Middle frontal gyrus (tissue), 1 donor: ENCODE measurements around the gene SFXN1.

ENCODE experiments used
- DNase-seq: peaks from one replicate; pipeline ENCODE4 v3.0.0-alpha.2; 2015; ENCODE audit warnings: low spot score; ENCODE audit errors: extremely low spot score

SFXN1 gene

DNA sequence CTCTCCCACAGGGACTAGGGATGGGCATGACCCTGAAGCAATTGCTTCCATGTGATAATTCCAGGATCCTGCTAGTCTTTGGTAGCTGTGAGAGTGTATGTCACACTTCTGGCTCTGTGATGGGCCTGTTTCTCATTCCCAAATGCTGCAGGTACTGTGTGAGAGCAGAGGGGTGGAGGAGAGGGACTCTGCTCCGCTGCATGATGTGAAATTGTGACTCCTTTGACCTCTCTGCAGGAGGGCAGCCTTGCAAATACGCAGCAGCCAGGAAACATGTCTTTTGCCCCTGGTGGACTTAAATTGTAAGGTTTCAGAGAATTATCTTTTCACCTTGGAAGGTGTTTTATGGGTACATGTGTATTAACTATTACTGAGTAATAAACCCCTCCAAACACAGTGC is 61.6 kb downstream of the SFXN1 start:
- DNase-seq: no peak

DNA sequence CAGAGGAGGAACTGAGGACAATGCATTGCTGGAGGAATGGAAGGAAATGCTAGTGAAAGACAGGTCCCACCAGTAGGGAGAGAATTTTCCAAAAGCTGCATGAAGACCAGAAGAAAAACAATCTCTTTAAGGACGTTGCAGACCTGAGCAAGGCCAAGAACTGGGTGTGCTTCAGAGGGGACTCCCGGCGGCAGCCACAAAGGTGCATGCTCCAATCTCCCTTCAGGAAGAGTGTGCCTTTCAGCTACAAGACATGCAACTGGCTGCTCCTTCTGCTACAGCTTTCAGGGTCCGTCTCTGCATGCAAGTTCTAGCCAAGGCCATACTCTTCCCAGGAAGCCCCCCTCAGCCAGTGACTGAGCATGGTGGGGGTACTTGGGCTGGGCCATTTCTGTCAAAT is 62.9 kb downstream of the SFXN1 start:
- DNase-seq: no peak

DNA sequence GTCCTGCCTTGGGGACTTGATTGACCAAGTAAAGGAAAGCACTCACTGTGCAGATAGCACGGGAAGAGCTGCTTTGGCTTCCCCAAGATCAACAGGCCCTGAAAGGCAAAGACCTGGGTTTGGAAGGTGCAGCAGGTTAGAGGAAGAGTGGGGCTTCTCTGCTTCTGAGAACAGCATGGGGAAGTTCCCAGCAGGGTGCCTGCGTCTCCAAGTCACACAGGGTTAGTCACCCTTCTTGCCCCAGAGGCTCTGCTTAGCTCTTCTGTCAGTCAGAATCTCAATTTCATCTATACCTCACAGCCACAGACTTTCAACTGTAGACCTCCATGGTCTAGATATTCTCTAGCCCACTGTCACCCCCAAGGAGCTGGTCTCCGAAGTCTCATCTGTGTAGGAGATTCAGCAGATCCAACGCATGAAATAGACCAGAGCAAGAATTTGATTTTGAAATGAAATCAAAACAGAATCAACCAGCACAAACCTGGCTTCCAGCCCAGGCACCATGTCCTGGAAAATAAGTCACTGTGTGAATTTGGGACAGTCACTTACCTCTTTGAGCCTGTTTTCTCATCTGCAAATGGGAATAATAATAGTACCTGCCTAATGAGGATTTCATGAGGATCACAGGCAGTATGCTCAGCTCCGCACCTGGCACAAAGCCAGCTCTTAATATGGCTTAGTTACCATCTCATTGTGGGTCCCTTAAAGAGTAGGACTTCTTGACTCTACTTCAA is 64.0 kb downstream of the SFXN1 start:
- no peak for DNase-seq

DNA sequence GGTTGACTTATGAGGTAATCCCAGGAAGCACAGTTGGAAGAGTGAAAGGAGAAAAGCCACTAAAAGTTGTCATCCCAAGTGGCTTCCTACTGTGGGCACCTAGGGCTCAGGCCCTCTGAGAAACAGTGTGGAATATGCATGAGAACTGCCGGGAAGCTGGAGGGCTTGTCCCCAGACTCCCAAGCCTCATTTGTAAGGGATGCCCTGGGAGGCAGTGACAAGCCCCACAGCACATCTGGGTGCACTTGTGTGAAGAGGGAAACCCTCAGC is 64.5 kb downstream of the SFXN1 start:
- no peak for DNase-seq

DNA sequence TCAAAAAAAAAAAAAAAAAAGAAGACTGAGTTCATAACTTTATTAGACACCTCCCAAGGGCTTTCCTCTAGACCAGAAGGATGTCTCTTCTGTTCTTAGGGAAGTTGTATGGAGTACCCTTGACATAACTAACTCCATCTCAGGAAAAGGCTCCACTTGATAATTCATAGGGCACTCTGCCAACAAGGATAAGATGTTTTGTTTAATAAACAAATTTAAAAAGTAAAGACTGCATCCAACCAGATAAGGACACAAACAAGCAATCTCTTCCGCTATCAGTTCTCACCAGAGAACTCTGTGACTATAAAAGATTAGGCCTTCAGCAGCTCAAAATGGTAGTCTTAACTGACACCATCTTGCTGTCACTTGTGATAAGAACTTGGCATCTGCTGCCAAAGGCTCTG is 65.8 kb downstream of the SFXN1 start:
- DNase-seq: no peak

DNA sequence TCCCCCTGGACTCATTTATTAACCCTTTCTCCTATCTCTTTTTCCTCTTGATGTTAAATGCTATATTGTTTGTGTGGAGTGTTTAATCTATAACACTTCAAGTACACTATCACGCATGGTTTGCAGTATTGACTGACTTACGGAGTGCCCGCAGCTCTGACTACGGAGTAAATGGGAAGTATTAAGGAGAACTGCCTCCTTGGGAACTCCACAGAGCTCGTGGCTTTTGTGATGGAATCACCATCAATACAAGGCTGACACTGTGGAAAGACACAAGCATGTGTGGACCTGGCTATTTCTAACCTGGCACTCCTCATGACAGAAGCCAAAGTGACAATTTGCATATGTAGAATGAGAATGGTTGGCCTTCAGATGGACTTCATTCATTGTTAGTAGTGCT is 66.2 kb downstream of the SFXN1 start:
- no peak for DNase-seq

DNA sequence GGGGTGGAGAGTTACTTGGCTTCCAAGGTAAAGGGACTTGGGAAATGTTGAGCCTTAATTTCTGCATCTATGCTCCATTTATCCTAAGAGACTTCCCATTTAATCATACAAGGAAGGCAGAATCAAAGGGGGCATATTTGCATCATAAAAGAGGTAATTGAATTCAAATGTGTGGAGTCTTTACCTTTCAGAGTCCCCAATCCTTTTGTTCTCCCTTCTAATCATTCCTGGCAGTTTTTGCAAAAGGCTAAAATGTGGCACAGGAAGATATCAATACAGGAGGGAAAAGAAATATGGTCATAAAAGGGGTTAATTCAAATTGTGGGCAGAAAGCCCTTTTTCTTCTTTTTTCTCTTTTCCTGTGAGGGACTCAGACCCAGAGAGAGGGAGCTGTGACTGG is 69.5 kb downstream of the SFXN1 start:
- no peak for DNase-seq

DNA sequence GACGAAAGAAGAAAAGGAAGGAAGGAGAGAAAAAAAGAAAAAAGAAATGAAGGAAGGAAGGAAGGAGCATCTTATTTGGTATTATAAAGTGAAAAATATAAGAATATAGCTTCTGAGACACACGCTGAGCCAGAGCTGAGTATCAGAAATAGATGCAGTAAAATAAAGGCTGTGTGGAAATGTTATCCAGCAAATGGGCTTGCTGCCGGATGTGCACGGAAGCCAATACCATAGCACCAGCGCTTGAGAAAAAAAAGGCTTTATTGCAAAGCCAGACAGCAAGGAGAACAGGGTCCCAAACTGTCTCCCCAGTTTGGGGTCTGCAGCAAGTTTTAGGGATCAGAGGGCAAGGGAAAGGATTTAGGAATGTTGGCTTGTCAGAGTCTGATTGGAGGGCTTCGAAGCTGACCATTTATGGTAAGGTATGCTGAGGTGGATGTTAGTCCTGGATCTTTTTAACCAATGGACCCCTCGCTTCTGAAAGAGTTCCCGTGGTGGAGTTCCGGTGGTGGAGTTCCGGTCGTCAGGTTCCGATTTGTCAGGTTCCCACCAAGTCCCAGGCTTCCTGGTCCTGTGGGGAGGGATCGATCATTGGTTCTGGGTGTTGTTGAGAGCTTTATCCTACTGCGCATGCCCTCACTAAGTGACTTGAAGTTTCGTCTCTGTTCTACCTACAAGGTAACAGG is 70.4 kb downstream of the SFXN1 start:
- no peak for DNase-seq

DNA sequence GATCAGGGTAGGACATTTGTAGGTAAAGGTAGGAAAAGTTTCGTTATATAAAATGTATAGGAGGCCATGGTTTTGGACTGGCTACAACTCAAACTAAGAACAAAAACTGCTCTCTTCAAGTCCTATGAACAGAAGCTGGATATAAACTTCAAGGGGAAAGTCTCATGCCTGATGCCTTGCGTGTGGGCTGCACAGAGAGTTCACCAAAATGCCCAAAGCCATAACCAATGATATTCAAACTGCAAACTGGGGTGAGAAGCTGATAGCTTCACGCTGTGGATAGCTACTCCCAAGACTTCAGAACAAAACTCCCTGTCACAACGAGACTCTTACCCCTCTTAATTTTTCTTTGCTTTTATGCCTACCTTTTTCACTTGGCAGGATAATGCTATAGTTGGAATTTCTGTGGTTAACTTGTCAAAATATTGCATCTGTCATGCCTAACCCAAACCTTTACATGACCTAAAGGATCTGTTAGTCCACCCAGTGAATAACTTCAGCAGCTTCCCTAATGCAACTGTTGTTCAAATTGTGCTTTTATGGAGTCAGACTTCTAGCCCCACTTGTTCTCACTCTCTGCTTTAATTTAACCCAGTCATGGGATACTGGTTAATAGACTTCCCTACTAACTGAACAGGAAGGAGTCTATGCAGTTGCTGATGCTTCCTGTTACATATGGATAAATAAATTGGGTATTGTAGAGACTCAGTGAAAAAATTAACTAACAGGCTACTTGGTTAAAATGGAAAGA is 71.9 kb downstream of the SFXN1 start:
- DNase-seq: no peak

DNA sequence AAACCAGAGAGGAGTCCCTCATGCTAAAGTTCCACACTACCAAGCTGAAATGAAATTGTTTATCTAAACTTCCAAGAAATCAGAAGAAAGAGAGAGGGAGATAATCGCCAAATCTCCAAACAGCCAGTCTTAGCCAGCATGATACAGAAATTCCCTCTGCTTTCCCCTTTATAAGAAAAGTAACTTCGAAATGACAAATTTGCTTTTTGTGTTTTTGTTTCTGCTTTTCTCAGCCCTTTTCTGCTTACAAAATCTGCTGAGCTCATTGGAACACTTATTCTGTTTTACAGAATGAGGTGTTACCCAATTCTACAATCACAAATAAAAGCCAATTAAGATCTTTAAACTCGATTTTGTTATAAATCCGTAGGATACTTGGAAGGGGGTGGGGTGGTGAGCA is 72.9 kb downstream of the SFXN1 start:
- no peak for DNase-seq

DNA sequence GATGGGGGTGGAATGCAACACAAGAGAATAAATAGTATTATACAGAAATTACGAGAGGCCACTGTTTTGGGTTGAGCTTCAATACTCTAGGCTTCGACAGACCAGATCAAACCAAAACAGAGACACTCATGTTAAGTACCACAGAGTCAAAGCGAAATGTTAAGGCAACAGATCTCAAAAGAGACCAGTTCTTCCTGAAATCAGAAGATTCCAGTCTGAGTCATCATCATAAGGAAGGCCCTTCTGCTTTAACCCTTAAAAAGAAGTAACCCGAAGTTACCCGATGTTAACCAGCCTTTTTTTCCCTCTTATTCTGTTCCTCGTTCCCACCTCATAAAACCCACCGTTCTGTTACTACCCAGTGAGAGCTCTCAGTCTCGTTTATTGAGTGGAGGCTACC is 75.9 kb downstream of the SFXN1 start:
- no peak for DNase-seq

DNA sequence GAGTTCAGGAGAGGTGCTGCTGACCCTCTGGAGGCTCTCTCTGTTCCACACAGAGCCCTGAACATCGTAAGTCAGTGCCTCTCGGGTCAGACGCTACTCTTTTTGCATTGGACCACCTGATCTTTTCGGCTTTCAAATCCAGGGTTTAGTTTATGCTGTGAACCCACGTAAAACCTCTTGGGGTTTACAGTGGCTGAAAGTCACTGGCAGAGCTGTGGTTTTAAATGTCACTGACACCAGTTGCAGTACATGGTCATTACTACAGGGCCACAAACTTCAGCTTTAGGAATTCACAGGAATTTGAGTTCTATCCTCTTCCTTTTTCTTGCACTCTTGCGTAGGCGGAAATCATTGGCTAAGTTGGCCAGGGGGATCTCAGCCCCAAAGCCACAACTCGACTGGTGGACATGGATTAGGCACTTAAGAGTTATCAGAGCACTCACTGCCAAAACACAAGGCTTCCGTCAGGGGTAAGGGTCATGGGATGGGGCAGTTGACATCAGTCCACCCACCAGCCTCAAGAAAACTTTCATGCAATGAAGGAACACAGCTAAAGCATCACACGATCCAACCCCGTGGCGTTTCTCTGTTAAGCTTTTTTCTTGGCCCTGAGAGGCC is 76.9 kb downstream of the SFXN1 start:
- DNase-seq: no peak

DNA sequence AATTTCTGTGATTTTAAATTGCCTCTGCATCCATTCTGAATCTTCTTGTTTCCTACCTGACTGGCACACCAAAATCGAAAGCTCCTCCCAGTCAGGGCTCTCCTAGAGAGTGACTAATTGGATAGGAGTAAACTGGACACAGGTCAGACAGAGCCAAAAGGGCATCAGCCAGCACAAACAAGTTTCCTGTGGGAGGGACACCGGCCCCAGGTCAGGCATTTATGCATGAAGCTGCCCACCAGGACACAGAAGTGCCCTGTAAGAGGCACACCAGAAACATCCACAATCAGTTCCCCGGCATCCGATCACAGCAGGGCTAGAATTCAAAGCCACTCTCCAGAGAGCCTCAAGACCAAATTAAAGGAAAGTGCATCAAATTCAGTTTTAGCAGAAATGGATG is 78.4 kb downstream of the SFXN1 start:
- DNase-seq: no peak

DNA sequence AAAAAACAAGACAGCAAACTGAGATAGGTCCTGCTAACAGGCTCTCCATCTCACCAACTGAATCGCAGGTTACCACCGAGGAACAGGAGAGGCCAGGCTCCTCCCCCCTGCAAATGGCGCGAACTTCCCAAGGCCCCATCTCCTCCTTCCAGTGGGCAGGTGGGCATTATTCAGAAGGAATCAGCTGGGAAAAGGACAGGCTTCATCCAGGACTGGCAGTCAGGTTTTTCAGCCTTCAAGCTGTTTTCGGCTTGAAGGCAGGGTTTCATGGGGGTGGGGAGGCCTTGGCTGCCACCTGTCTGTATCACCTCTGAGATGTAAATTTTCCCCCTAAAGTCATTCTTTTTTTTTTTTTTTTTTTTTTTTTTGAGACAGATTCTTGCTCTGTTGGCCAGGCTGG is 79.4 kb downstream of the SFXN1 start:
- no peak for DNase-seq

DNA sequence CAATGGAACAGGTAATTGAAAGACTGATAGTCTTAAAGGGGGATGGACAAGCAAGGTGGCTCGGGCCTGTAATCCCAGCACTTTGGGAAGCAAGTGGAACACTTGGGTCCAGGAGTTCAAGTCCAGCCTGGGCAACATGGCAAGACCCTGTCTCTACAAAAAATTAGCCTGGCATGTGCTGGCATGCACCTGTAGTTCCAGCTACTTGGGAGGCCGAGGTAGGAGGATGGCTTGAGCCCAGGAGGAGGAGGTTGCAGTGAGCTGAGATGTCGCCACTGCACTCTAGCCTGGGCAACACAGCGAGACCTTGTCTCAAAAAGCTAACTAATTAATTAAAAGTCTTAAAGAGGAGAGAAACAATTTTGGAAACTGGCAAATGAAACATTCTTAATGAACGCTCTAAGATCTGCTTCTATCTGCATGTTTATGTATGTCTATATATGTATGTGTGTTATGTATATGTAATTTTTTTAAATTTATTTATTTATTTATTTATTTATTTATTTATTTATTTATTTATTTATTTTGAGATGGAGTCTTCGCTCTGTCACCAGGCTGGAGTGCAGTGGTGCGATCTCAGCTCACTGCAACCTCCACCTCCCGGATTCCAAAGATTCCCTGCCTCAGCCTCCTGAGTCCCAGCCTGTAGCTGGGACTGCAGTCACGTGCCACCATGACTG is 80.6 kb downstream of the SFXN1 start:
- DNase-seq: no peak

DNA sequence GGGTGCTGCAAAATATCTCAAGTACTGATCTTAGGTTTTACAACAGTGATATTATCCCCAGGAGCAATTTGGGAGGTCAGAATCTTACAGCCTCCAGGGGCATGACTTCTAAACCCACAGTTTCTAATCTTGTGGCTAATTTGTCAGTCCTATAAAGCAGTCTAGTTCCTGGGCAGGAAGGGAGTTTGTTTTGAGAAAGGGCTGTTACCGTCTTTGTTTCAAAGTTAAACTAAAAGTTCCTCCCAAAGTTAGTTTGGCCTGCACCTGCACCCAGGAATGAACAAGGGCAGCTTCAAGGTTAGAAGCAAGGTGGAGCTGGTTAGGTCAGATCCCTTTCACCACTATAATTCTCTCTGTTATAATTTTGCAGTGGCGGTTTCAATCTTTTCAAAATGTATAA is 81.7 kb downstream of the SFXN1 start:
- DNase-seq: no peak

DNA sequence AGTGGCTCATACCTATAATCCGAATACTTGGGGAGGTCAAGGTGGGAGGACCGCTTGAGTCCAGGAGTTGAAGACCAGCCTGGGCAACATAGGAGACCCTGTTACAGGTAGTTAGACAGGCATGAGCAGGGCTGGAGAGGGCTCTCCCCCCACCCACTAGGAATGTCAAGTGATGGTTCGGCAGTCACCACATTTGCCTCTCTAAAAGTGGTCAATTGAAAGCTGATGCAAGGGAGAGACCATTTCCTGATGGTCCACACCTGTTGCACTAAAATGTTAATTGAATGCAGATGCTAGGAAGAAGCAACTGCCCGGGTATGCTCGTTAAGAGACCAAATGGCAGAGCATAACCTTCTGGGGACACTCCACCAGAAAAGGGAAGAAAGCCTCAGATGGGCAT is 82.7 kb downstream of the SFXN1 start:
- DNase-seq: no peak

DNA sequence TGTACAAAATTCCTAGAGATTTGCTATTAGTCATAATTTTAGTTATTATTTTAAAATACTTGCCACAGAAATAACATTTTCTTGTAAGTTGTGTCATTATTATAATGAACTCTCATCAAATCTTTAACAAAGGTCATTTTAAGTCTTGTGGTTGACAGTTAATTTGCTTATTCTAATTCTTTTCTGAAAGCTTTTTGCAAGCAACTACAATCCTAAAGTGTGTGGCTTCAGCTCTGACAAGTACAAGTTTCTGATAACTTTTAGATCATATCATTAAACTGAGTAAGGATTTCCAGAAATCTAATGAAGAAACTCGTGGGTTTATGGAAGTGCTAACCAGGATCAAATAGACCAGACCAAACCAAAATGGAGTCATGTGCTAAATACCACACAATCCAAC is 86.4 kb downstream of the SFXN1 start:
- DNase-seq: no peak

DNA sequence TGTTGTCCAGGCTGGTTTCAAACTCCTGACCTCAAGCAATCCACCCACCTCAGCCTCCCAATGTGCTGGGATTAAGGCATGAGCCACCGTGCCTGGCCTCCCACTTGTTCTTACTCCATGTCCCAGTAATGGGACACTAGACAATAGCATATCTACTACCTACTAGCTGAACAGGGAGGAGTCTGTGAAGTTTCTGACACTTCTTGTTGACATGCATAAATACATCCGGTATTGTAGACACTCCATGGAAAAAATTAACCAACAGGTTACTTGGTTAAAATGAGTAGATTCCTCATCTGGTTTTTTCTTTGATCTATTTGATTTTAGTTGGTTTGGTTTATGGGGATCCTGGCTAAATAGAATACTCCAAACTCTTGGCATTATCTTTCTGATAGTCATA is 88.3 kb downstream of the SFXN1 start:
- no peak for DNase-seq

DNA sequence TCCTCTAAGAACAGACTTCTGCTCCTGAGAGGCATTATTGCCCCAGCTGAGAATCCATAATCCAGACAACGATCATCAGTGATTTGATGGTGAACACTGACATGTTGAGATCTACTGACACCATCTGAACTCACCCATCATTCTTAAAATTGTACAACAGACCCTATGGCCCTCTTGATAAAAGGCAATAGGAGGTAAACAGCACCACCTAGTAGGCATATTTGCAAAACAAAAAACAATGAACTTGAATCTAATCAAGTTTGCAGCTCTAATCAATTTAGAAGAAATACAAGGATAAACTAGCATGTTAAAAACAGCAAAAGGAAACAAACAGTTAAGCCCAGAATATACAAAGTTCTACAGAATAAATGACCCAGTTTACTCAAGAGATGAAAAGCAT is 89.6 kb downstream of the SFXN1 start:
- no peak for DNase-seq

DNA sequence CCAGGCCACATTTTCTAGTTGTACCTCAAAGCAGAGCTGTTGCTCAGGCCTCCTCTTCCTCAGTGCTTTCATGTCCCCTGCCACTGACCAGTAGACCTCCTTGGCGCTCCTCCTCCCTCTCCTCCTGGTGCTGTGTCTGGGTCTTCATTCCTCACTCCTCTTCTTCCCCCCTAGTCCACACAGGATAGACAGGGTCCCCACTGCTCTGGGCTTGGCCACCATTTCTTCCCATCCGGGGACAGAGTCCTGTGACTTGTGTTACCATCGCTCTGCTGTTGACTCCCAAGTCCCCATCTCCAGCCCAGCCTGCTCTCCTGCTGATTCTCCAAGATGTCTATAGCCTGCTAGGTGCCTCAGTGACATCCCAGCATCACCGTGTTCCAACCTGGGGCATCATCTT is 91.3 kb downstream of the SFXN1 start:
- DNase-seq: no peak

DNA sequence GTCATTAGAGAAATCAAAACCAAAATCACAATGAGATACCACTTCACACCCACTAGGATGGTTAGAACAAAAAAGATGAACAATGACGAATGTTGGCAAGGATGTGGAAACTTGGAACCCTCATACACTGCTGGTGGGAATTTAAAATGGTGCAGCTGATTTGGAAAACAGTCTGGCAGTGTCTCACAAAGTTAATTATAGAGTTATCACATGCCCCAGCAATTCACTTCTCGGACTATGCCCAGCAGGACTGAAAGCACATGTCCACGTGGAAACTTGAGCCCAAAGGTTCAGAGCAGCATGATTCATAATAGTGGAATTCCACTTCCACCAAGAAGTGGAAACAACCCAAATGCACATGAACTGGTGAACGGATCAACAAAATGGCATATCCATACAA is 94.5 kb downstream of the SFXN1 start:
- no peak for DNase-seq
